MCF 10A (cell line): ENCODE measurements around the gene C9orf72. TPM values are rescaled to one million over a fixed set of nuclear protein-coding genes. Genes with fewer than 3 reads are reported as not detected.

Experiments
- BruUV-seq: library from RNA; stranded (reverse); fragments of 400-500 nt; replicated peaks from 2 replicates; lab custom pipeline; 2021; lab: Mats Ljungman, UMichigan
- CTCF ChIA-PET: fragments of 300-600 bp; sonication (Branson Sonifier 250); formaldehyde crosslinking; extraction: SDS; loops from one replicate; lab custom pipeline; 2021; ENCODE audit warnings: antibody characterized with exemption, inconsistent platforms; lab: Yijun Ruan, JAX
- POLR2A ChIA-PET: fragments of 300-600, 350-650 bp; sonication (Branson Sonifier 250); formaldehyde crosslinking; extraction: SDS; loops from one replicate; lab custom pipeline; 2020; ENCODE audit warnings: antibody characterized with exemption, inconsistent platforms; lab: Yijun Ruan, JAX
- DNase-seq: peaks from one replicate; pipeline ENCODE4 v3.0.0-alpha.2; 2018; ENCODE audit not compliant: unreplicated experiment
- H3K27ac Mint-ChIP-seq: one replicate; pipeline ENCODE4 v1.8.0; 2022; ENCODE audit warnings: mild to moderate bottlenecking, low read depth, mixed read lengths; ENCODE audit not compliant: unreplicated experiment
- H3K27me3 Mint-ChIP-seq: one replicate; pipeline ENCODE4 v1.8.0; 2022; ENCODE audit warnings: mixed read lengths; ENCODE audit not compliant: insufficient read depth, unreplicated experiment
- H3K36me3 Mint-ChIP-seq: one replicate; pipeline ENCODE4 v1.8.0; 2022; ENCODE audit warnings: mild to moderate bottlenecking, moderate library complexity, mixed read lengths; ENCODE audit not compliant: insufficient read depth, unreplicated experiment
- H3K4me1 Mint-ChIP-seq: one replicate; pipeline ENCODE4 v1.8.0; 2022; ENCODE audit warnings: mixed read lengths; ENCODE audit not compliant: insufficient read depth, unreplicated experiment
- H3K4me3 Mint-ChIP-seq: one replicate; pipeline ENCODE4 v1.8.0; 2022; ENCODE audit warnings: mild to moderate bottlenecking, moderate library complexity, mixed read lengths; ENCODE audit not compliant: unreplicated experiment
- H3K9me3 Mint-ChIP-seq: one replicate; pipeline ENCODE4 v1.8.0; 2022; ENCODE audit warnings: mixed read lengths; ENCODE audit not compliant: unreplicated experiment
- CTCF ChIP-seq: fragments of 200-600 bp; IDR thresholded peaks from one replicate; pipeline ENCODE4 v1.8.0; 2022; ENCODE audit warnings: antibody characterized with exemption, mild to moderate bottlenecking; ENCODE audit not compliant: unreplicated experiment
- intact Hi-C: fragments of 100-400 bp; cut with micrococcal nuclease; formaldehyde crosslinking; loops from 2 replicates; pipeline ENCODE4 v1.14.1; 2022
- total RNA-seq: library from RNA; stranded (reverse); gene quantifications from 2 replicates; pipeline ENCODE4 v1.2.3, GENCODE V29; 2022

The C9orf72 gene
- total RNA-seq, 1 experiment from 2014 or later = 10.0 TPM

GRCh38 chr9:27514551-27514950 is 58.7 kb downstream of the C9orf72 start:
- TF ChIP-seq CTCF = no peak
- intact Hi-C loops = no loop called here
- no peak overlapping the region for H3K4me3 Mint-ChIP-seq
- BruUV-seq = no TSS peak
- ChIA-PET CTCF (interaction anchor here (1.2 to 1.4 kb wide), 2 partner anchors 10 to 12 kb away, joined by 3 to 4 read pairs; no protein-coding TSS in a partner anchor), POLR2A (interaction anchor here (0.6 to 1.5 kb wide), 4 partner anchors 9 to 81 kb away, joined by 3 to 4 read pairs (median 4); partner anchors contain the start of gene MOB3B)
- H3K36me3 Mint-ChIP-seq = peaks cover 6% of the 10 kb centered on the region
- H3K9me3 Mint-ChIP-seq = peaks cover 9% of the 10 kb centered on the region
- no peak overlapping the region for H3K27ac Mint-ChIP-seq
- no peaks in the 10 kb centered on the region for H3K27me3 Mint-ChIP-seq
- DNase-seq = no peak
- peaks cover 34% of the 10 kb centered on the region for H3K4me1 Mint-ChIP-seq

- CTCF ChIA-PET = no interaction called here
- Mint-ChIP-seq H3K36me3 (peaks cover 5% of the 10 kb centered on the region), H3K27ac (no peak overlapping the region), H3K4me1 (peaks cover 20% of the 10 kb centered on the region), H3K9me3 (peaks cover 9% of the 10 kb centered on the region), H3K27me3 (no peaks in the 10 kb centered on the region), H3K4me3 (no peak overlapping the region)
- BruUV-seq = no TSS peak
- intact Hi-C loops = no loop called here
- DNase-seq = no peak
- POLR2A ChIA-PET = no interaction called here
- no peak for TF ChIP-seq CTCF
Measured at GRCh38 chr9:27511771-27512170, 61.5 kb downstream of the C9orf72 start.

GRCh38 chr9:27510780-27511179 is 62.5 kb downstream of the C9orf72 start:
- H3K36me3 Mint-ChIP-seq = no peaks in the 10 kb centered on the region
- H3K9me3 Mint-ChIP-seq = peaks cover 9% of the 10 kb centered on the region
- peaks cover 21% of the 10 kb centered on the region for H3K4me1 Mint-ChIP-seq
- TF ChIP-seq CTCF = no peak
- H3K27me3 Mint-ChIP-seq = no peaks in the 10 kb centered on the region
- BruUV-seq = no TSS peak
- no peak overlapping the region for H3K4me3 Mint-ChIP-seq
- intact Hi-C loops = no loop called here
- POLR2A ChIA-PET = interaction anchor here (0.7 to 1.3 kb wide), 3 partner anchors 9 to 147 kb away, joined by 3 to 4 read pairs (median 3); no protein-coding TSS in a partner anchor
- H3K27ac Mint-ChIP-seq = no peak overlapping the region
- no peak for DNase-seq
- CTCF ChIA-PET = interaction anchor here (0.6 kb wide), 3 partner anchors 68 to 179 kb away, joined by 3 read pairs; no protein-coding TSS in a partner anchor

GRCh38 chr9:27506981-27507380 is 66.3 kb downstream of the C9orf72 start:
- Mint-ChIP-seq H3K27ac (no peak overlapping the region), H3K27me3 (no peaks in the 10 kb centered on the region), H3K4me1 (peaks cover 26% of the 10 kb centered on the region), H3K36me3 (no peaks in the 10 kb centered on the region), H3K4me3 (no peak overlapping the region), H3K9me3 (no peaks in the 10 kb centered on the region)
- CTCF ChIA-PET = no interaction called here
- POLR2A ChIA-PET = interaction anchor here (0.8 to 1.0 kb wide), 2 partner anchors 22 to 26 kb away, joined by 3 read pairs; no protein-coding TSS in a partner anchor
- no TSS peak for BruUV-seq
- intact Hi-C loops = no loop called here
- no peak for TF ChIP-seq CTCF
- no peak for DNase-seq
